HG03378 (cell line): ENCODE results near the gene TMEM208.

ENCODE experiments used
- ATAC-seq: cut with Tn5 transposase; IDR thresholded peaks from one replicate; pipeline ENCODE4 v1.9.1; 2021; ENCODE audit warnings: mild to moderate bottlenecking, moderate library complexity; ENCODE audit not compliant: unreplicated experiment

The TMEM208 gene

GRCh38 chr16:67271446-67271845 is 44.5 kb downstream of the TMEM208 start:
- ATAC-seq: no peak

- ATAC-seq: no peak
Observed at GRCh38 chr16:67275321-67275720, 48.4 kb downstream of the TMEM208 start.

GRCh38 chr16:67277294-67277998 is 50.5 kb downstream of the TMEM208 start:
- no peak for ATAC-seq

- ATAC-seq: no peak
Observed at GRCh38 chr16:67277999-67278772, 51.3 kb downstream of the TMEM208 start.
